K562 (cell line): ENCODE data around the gene ZSCAN12. TPM values are rescaled to one million over a fixed set of nuclear protein-coding genes. Genes with fewer than 3 reads are reported as not detected.

ENCODE experiments used
- ATAC-seq: fragments of 200-7000 bp; cut with Tn5 transposase; 3 replicates; pipeline ENCODE4 v1.9.1; 2020; ENCODE audit warnings: moderate library complexity
- BruUV-seq: library from RNA; stranded (reverse); fragments of 400-500 nt; replicated peaks from 2 replicates; lab custom pipeline; 2021; lab: Mats Ljungman, UMichigan
- CTCF ChIA-PET: fragments of 300-600 bp; formaldehyde crosslinking; extraction: SDS; loops from one replicate; lab custom pipeline; 2021; ENCODE audit warnings: low intra/inter-chr PET ratio; lab: Yijun Ruan, JAX
- POLR2A ChIA-PET: fragments of 300-600, 350-650 bp; sonication (Branson Sonifier 250); formaldehyde crosslinking; extraction: SDS; loops from one replicate; lab custom pipeline; 2021; ENCODE audit warnings: antibody characterized with exemption, inconsistent platforms; lab: Yijun Ruan, JAX
- DNase-seq, 4 experiments: peaks; one replicate each; pipeline versions ENCODE4 v3.0.0 to v3.0.0-alpha.2; 2011 to 2018; ENCODE audit warnings: low spot score in 3 of 4, mixed read lengths in 3 of 4; ENCODE audit errors: extremely low read depth in 1 of 4
- FAIRE-seq: peaks from 2 replicates; lab custom pipeline; 2011; peaks lifted over from hg19 to GRCh38; lab: Jason Lieb, UNC
- H2AFZ ChIP-seq: 2 replicates; pipeline ENCODE4 v1.6.0; 2011; ENCODE audit warnings: low read depth, low read length, control low read depth, inconsistent platforms
- H3K27ac ChIP-seq: fragments of 200-600 bp; 3 replicates; pipeline ENCODE4 v1.8.0; 2011; ENCODE audit warnings: low read depth, mild to moderate bottlenecking, control low read depth, inconsistent platforms, low read length, moderate library complexity, mixed read lengths; ENCODE audit errors: extremely low read depth
- H3K27me3 ChIP-seq, 2 experiments: fragments of 300-600 bp in 1 of 2; 2 replicates in 1 of 2; 3 replicates in 1 of 2; pipeline versions ENCODE4 v1.6.0 to v1.8.0; 2011; ENCODE audit warnings: inconsistent platforms in 2 of 2, low read length in 2 of 2, mild to moderate bottlenecking in 1 of 2, mixed read lengths in 1 of 2, moderate library complexity in 1 of 2; ENCODE audit not compliant: control insufficient read depth in 2 of 2, insufficient read depth in 2 of 2
- H3K36me3 ChIP-seq: fragments of 300-600 bp; 3 replicates; pipeline ENCODE4 v1.8.0; 2011; ENCODE audit warnings: mild to moderate bottlenecking, low read length, inconsistent platforms; ENCODE audit not compliant: control insufficient read depth, insufficient read depth
- H3K4me1 ChIP-seq, 2 experiments: fragments of 200-600 bp in 1 of 2; replicated peaks in 1 of 2; 2 replicates in 1 of 2; 3 replicates in 1 of 2; pipeline versions ENCODE4 v1.5.1 to v1.8.0; 2011; ENCODE audit warnings: inconsistent platforms in 2 of 2, low read length in 2 of 2, mild to moderate bottlenecking in 1 of 2, mixed read lengths in 1 of 2, moderate library complexity in 1 of 2; ENCODE audit not compliant: control insufficient read depth in 2 of 2, insufficient read depth in 2 of 2
- H3K4me2 ChIP-seq: 2 replicates; pipeline ENCODE4 v1.6.1; 2011; ENCODE audit warnings: low read length, control low read depth, inconsistent platforms, mixed read lengths; ENCODE audit not compliant: insufficient read depth
- H3K4me3 ChIP-seq: fragments of 200-600 bp; sonication (generic), shearing (Covaris generic); 2 replicates; pipeline ENCODE4 v1.5.1; 2016; ENCODE audit warnings: control low read depth, inconsistent platforms
- H3K79me2 ChIP-seq: fragments of 200-600 bp; 3 replicates; pipeline ENCODE4 v1.8.0; 2011; ENCODE audit warnings: low read length, inconsistent platforms; ENCODE audit not compliant: control insufficient read depth, insufficient read depth
- H3K9ac ChIP-seq, 2 experiments: 2 replicates each; pipeline versions ENCODE4 v1.6.0 to v1.6.1; 2011; ENCODE audit warnings: low read depth in 2 of 2, low read length in 2 of 2, control low read depth in 1 of 2, inconsistent platforms in 1 of 2, mild to moderate bottlenecking in 1 of 2, mixed read lengths in 1 of 2; ENCODE audit not compliant: insufficient read depth in 1 of 2
- H3K9me1 ChIP-seq: one replicate; pipeline ENCODE4 v1.6.0; 2011; ENCODE audit warnings: inconsistent platforms, mild to moderate bottlenecking, low read length, moderate library complexity; ENCODE audit not compliant: control insufficient read depth, insufficient read depth
- H3K9me3 ChIP-seq: replicated peaks from 2 replicates; pipeline ENCODE4 v1.5.1; 2011; ENCODE audit warnings: low read depth, low read length, inconsistent platforms; ENCODE audit not compliant: control insufficient read depth, insufficient read depth
- H4K20me1 ChIP-seq: replicated peaks from 2 replicates; pipeline ENCODE4 v1.6.1; 2011; ENCODE audit warnings: low read length, inconsistent platforms, mixed read lengths; ENCODE audit not compliant: control insufficient read depth, insufficient read depth
- ADNP ChIP-seq: fragments of 200-800 bp; sonication (Bioruptor generic); IDR thresholded peaks from 2 replicates; pipeline ENCODE4 v1.6.1; 2016; ENCODE audit warnings: missing genetic modification characterization, missing compliant biosample characterization
- CEBPG ChIP-seq, 3 experiments: fragments of 200-800 bp in 1 of 3; sonication (Bioruptor generic) in 1 of 3; sonication (generic) in 1 of 3; formaldehyde crosslinking in 1 of 3; IDR thresholded peaks in 2 of 3; conservative IDR thresholded peaks in 1 of 3; 2 replicates each; pipeline versions ENCODE4 v1.6.1 to v1.8.0; 2016 to 2022; ENCODE audit warnings: missing compliant biosample characterization in 2 of 3, missing genetic modification characterization in 2 of 3, mild to moderate bottlenecking in 1 of 3, missing genetic modification reagents in 1 of 3
- CREM ChIP-seq: IDR thresholded peaks from 2 replicates; pipeline ENCODE4 v1.6.1; 2014; ENCODE audit warnings: antibody characterized with exemption, low read depth
- CXXC5 ChIP-seq: fragments of 250-450 bp; sonication (Bioruptor Pico); IDR thresholded peaks from 2 replicates; pipeline ENCODE4 v1.8.0; 2022; ENCODE audit warnings: inconsistent platforms, mild to moderate bottlenecking, moderate library complexity
- FOXJ2 ChIP-seq: fragments of 200-800 bp; sonication (Bioruptor generic); IDR thresholded peaks from 2 replicates; pipeline ENCODE4 v1.6.1; 2016; ENCODE audit warnings: missing genetic modification characterization, missing compliant biosample characterization
- JUND ChIP-seq, 2 experiments: IDR thresholded peaks; 2 replicates in 1 of 2; 3 replicates in 1 of 2; pipeline ENCODE4 v1.6.1; 2011; ENCODE audit warnings: borderline replicate concordance in 2 of 2, low read depth in 2 of 2, low read length in 2 of 2, improper control_type of control experiment in 1 of 2, missing biosample characterization in 1 of 2, missing genetic modification characterization in 1 of 2, missing genetic modification reagents in 1 of 2
- LCOR ChIP-seq: sonication (generic); formaldehyde crosslinking; IDR thresholded peaks from 2 replicates; pipeline ENCODE4 v1.8.0; 2022; ENCODE audit warnings: mild to moderate bottlenecking, missing genetic modification reagents
- NR2F6 ChIP-seq: fragments of 450-650 bp; formaldehyde crosslinking; IDR thresholded peaks from 2 replicates; pipeline ENCODE4 v1.4.0; 2020; ENCODE audit warnings: mild to moderate bottlenecking
- TAF7 ChIP-seq: fragments of 450-650 bp; IDR thresholded peaks from 2 replicates; pipeline ENCODE4 v1.6.1; 2016; ENCODE audit warnings: missing genetic modification characterization, missing compliant biosample characterization
- ZNF324 ChIP-seq: fragments of 250-450 bp; sonication (Bioruptor Pico); IDR thresholded peaks from 2 replicates; pipeline ENCODE4 v1.4.0; 2020; ENCODE audit warnings: mild to moderate bottlenecking
- ZNF384 ChIP-seq: IDR thresholded peaks from 2 replicates; pipeline ENCODE4 v1.6.1; 2012; ENCODE audit warnings: low read depth, low read length, improper control_type of control experiment
- ZNF699 ChIP-seq: fragments of 250-450 bp; sonication (Bioruptor Pico); IDR thresholded peaks from 2 replicates; pipeline ENCODE4 v1.8.0; 2021; ENCODE audit warnings: mild to moderate bottlenecking, moderate library complexity; ENCODE audit not compliant: insufficient replicate concordance
- WGBS: fragments of 100-300 bp; shearing (Covaris generic); methylation state at CpG from one replicate; pipeline ENCODE4 v1.1.6; 2016; ENCODE audit warnings: low coverage, mixed read lengths; ENCODE audit not compliant: insufficient coverage; ENCODE audit errors: missing lambda C conversion rate; 5-methylcytosine and 5-hydroxymethylcytosine counted together
- in situ Hi-C: fragments of 300-500 bp; cut with MboI; formaldehyde crosslinking; loops from 4 replicates; pipeline ENCODE4 v1.15.0; 2018; ENCODE audit warnings: inconsistent platforms, mixed read lengths
- intact Hi-C: fragments of 100-400 bp; cut with micrococcal nuclease; formaldehyde crosslinking; loops from 2 replicates; pipeline ENCODE4 v1.14.2; 2022
- polyA plus RNA-seq, 8 experiments: library from polyadenylated mRNA; depleted of rRNA in 4 of 8; stranded (reverse) in 5 of 8; unstranded in 3 of 8; fragments of >200 nt; fragmentation: Nextera tagmentation in 2 of 8; fragmentation: Illumina TruSeq in 1 of 8; extraction: Ambion mirVana in 2 of 8; extraction: Trizol in 1 of 8; gene quantifications; 2 replicates each; pipeline versions ENCODE4 v1.2.1 to v1.2.3, GENCODE V29; 2011 to 2014; ENCODE audit warnings: inconsistent platforms in 1 of 8, missing spikeins in 1 of 8
- total RNA-seq, 7 experiments: library from RNA; depleted of rRNA in 6 of 7; stranded (reverse); fragments of >200 nt in 6 of 7; fragmentation: Illumina TruSeq in 2 of 7; extraction: Trizol in 2 of 7; gene quantifications; 2 replicates each; pipeline versions ENCODE4 v1.2.1 to v1.2.3, GENCODE V29; 2011 to 2021; ENCODE audit warnings: low replicate concordance in 1 of 7
- TF ChIP-seq, protein P1 (sequence below): sonication (generic); formaldehyde crosslinking; IDR thresholded peaks from 2 replicates; pipeline ENCODE4 v1.8.0; 2022; ENCODE audit warnings: missing genetic modification reagents, mild to moderate bottlenecking, moderate library complexity, borderline replicate concordance
- TF ChIP-seq, protein P2 (sequence below): fragments of 450-650 bp; IDR thresholded peaks from 2 replicates; pipeline ENCODE4 v1.6.1; 2018; ENCODE audit not compliant: partially characterized antibody
- TF ChIP-seq, protein P3 (sequence below): fragments of 250-450 bp; sonication (Bioruptor Pico); IDR thresholded peaks from 2 replicates; pipeline ENCODE4 v1.9.0; 2021; ENCODE audit warnings: mild to moderate bottlenecking

Gene ZSCAN12
- total and polyA plus RNA-seq, 9 of the 15 experiments (the other 6 are each of a cell fraction or from before 2014, with no cell fraction given), result 2.5 to 19.6 (median 12.5) TPM

DNA sequence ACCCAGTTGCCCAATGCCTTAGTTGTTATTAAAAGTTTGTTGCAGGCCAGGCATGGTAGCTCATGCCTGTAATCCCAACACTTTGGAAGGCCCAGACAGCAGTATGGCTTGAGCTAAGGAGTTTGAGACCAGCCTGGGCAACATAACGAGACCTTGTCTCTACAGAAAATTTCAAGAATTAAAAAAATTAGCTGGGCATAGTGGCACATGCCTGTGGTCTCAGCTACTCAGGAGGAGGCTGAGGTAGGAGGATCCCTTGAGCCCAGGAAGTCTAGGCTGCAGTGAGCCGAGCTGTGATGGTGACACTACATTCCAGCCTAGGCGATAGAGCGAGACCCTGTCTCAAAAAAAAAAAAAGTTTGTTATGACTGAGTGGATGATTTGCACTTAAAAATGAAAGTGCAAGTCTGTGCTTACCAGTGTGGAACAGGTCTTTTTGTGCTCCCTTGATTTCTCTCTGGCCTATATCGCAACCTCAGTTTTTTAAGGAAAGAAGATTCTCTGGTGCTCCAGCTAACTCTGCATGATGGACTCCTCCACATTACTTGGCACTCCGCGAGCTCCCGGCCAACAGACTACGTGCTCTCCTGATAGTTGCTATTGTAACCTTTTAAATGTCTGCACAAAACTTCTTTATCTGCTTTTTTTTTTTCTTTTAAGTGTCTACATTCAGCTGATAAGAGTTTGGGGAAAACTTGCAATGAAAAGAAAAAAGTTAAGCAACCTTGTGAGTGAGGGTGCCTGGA, 27.7 kb downstream of the ZSCAN12 start:
- Histone ChIP-seq H4K20me1 (no peaks in the 10 kb centered on the region), H3K9ac (no peak overlapping the region), H3K9me3 (no peaks in the 10 kb centered on the region), H3K4me3 (no peak overlapping the region), H3K36me3 (peaks cover 15% of the 10 kb centered on the region; the same call in 1 of the 3 replicates), H3K9me1 (no peaks in the 10 kb centered on the region), H3K4me1 (peaks cover 3 to 14% of the 10 kb centered on the region in 2 experiments; a peak in 3 of 5 replicates), H3K27ac (no peak overlapping the region), H3K79me2 (no peaks in the 10 kb centered on the region), H3K4me2 (peak overlapping the region; percentile 49), H3K27me3 (no peaks in the 10 kb centered on the region), H2AFZ (peak overlapping the region; percentile 9; the same call in 1 of the 2 replicates)
- no TSS peak for BruUV-seq
- ChIA-PET CTCF (no interaction called here), POLR2A (interaction anchor here (0.5 to 2.4 kb wide), 12 partner anchors 9 to 562 kb away, joined by 3 to 12 read pairs (median 4); partner anchors contain the start of gene ZSCAN31)
- in situ Hi-C loops, result no loop called here
- intact Hi-C loops, result no loop called here
- DNase-seq (peak in 2 of 4 experiments; percentile 34 to 58), ATAC-seq (peak; percentile 71), FAIRE-seq (no peak)
- 34% methylated on average over 9 of the region's 9 CpGs for WGBS
- TF ChIP-seq CXXC5 (CRISPR knock-in tag), result peak; percentile 42
- TF ChIP-seq, protein P1, sequence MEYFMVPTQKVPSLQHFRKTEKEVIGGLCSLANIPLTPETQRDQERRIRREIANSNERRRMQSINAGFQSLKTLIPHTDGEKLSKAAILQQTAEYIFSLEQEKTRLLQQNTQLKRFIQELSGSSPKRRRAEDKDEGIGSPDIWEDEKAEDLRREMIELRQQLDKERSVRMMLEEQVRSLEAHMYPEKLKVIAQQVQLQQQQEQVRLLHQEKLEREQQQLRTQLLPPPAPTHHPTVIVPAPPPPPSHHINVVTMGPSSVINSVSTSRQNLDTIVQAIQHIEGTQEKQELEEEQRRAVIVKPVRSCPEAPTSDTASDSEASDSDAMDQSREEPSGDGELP, result 0 out of 2 replicates have a peak, but pooled peaks have one; percentile 23
- TF ChIP-seq CREM, result peak; percentile 20; the same call in 1 of the 2 replicates
- peak; percentile 61; the same call in 1 of the 2 replicates for TF ChIP-seq ZNF324 (CRISPR knock-in tag)
- no peak for TF ChIP-seq JUND (IDR thresholded peaks at IDR 0.05; ENCODE audit: borderline replicate concordance, low read depth, low read length)
- TF ChIP-seq JUND (tag; IDR thresholded peaks at IDR 0.05; ENCODE audit: borderline replicate concordance, low read depth, low read length), result 0 out of 3 replicates have a peak, but pooled peaks have one; percentile 18
- TF ChIP-seq TAF7 (tag), result no peak
- TF ChIP-seq, protein P2, sequence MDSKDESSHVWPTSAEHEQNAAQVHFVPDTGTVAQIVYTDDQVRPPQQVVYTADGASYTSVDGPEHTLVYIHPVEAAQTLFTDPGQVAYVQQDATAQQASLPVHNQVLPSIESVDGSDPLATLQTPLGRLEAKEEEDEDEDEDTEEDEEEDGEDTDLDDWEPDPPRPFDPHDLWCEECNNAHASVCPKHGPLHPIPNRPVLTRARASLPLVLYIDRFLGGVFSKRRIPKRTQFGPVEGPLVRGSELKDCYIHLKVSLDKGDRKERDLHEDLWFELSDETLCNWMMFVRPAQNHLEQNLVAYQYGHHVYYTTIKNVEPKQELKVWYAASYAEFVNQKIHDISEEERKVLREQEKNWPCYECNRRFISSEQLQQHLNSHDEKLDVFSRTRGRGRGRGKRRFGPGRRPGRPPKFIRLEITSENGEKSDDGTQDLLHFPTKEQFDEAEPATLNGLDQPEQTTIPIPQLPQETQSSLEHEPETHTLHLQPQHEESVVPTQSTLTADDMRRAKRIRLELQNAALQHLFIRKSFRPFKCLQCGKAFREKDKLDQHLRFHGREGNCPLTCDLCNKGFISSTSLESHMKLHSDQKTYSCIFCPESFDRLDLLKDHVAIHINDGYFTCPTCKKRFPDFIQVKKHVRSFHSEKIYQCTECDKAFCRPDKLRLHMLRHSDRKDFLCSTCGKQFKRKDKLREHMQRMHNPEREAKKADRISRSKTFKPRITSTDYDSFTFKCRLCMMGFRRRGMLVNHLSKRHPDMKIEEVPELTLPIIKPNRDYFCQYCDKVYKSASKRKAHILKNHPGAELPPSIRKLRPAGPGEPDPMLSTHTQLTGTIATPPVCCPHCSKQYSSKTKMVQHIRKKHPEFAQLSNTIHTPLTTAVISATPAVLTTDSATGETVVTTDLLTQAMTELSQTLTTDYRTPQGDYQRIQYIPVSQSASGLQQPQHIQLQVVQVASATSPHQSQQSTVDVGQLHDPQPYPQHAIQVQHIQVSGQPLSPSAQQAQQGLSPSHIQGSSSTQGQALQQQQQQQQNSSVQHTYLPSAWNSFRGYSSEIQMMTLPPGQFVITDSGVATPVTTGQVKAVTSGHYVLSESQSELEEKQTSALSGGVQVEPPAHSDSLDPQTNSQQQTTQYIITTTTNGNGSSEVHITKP, result peak; percentile 30
- TF ChIP-seq ADNP (tag), result peak; percentile 49; the same call in 1 of the 2 replicates
- no peak for TF ChIP-seq NR2F6 (CRISPR knock-in tag)
- TF ChIP-seq FOXJ2, result peak; percentile 76; the same call in 1 of the 2 replicates
- peak; percentile 60 for TF ChIP-seq ZNF384
- TF ChIP-seq CEBPG (CRISPR knock-in tag; IDR thresholded peaks at IDR 0.05), result no peak
- TF ChIP-seq CEBPG (tag; conservative IDR thresholded peaks at IDR 0.05 in 1 of 2, IDR thresholded peaks at IDR 0.05 in 1 of 2), result peak; percentile 66 to 69; a peak in 3 of 4 replicates
- no peak for TF ChIP-seq ZNF699 (CRISPR knock-in tag)
- TF ChIP-seq, protein P3, sequence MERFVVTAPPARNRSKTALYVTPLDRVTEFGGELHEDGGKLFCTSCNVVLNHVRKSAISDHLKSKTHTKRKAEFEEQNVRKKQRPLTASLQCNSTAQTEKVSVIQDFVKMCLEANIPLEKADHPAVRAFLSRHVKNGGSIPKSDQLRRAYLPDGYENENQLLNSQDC (CRISPR knock-in tag), result 0 out of 2 replicates have a peak, but pooled peaks have one; percentile 36
- 0 out of 2 replicates have a peak, but pooled peaks have one; percentile 19 for TF ChIP-seq LCOR
